GM23338 (cell line): Measurements from ENCODE around the gene STK39. TPM values are rescaled to one million over a fixed set of nuclear protein-coding genes. Genes with fewer than 3 reads are reported as not detected.

Experiments used
- ATAC-seq: fragments of 200-7000 bp; cut with Tn5 transposase; 3 replicates; pipeline ENCODE4 v1.9.1; 2020
- DNase-seq: peaks from one replicate; pipeline ENCODE4 v3.0.0-alpha.2; 2015; ENCODE audit warnings: low spot score
- H2AFZ ChIP-seq: fragments of 200-600 bp; sonication (generic); 2 replicates; pipeline ENCODE4 v1.8.0; 2016; ENCODE audit warnings: antibody characterized with exemption, mild to moderate bottlenecking, moderate library complexity
- H3F3A ChIP-seq: fragments of 200-600 bp; sonication (generic); replicated peaks from 2 replicates; pipeline ENCODE4 v1.8.0; 2017; ENCODE audit warnings: antibody characterized with exemption, mixed run types, low read depth
- H3K27ac ChIP-seq: fragments of 200-600 bp; sonication (generic); 2 replicates; pipeline ENCODE4 v1.6.1; 2016; ENCODE audit warnings: low read depth
- H3K27me3 ChIP-seq: fragments of 200-600 bp; sonication (generic); 2 replicates; pipeline ENCODE4 v1.8.0; 2016; ENCODE audit warnings: mild to moderate bottlenecking, mixed run types, moderate library complexity; ENCODE audit not compliant: insufficient read depth
- H3K36me3 ChIP-seq: fragments of 200-600 bp; sonication (generic); 2 replicates; pipeline ENCODE4 v1.8.0; 2016; ENCODE audit warnings: mild to moderate bottlenecking; ENCODE audit not compliant: insufficient read depth
- H3K4me1 ChIP-seq: fragments of 200-600 bp; sonication (generic); 2 replicates; pipeline ENCODE4 v1.8.0; 2016; ENCODE audit warnings: mild to moderate bottlenecking, moderate library complexity; ENCODE audit not compliant: insufficient read depth
- H3K4me2 ChIP-seq: fragments of 200-600 bp; sonication (generic); 2 replicates; pipeline ENCODE4 v1.7.1; 2017; ENCODE audit warnings: mixed run types
- H3K4me3 ChIP-seq: fragments of 200-600 bp; sonication (generic); 2 replicates; pipeline ENCODE4 v1.6.1; 2016; ENCODE audit warnings: mixed run types
- H3K79me2 ChIP-seq: fragments of 200-600 bp; sonication (generic); replicated peaks from 2 replicates; pipeline ENCODE4 v1.8.0; 2017; ENCODE audit warnings: mild to moderate bottlenecking; ENCODE audit not compliant: insufficient read depth
- H3K9me2 ChIP-seq: fragments of 200-600 bp; sonication (generic); 2 replicates; pipeline ENCODE4 v1.8.0; 2017; ENCODE audit not compliant: insufficient read depth
- H4K20me1 ChIP-seq: fragments of 200-600 bp; sonication (generic); replicated peaks from 2 replicates; pipeline ENCODE4 v1.8.0; 2017; ENCODE audit warnings: mild to moderate bottlenecking; ENCODE audit not compliant: insufficient read depth
- H3K27ac Mint-ChIP-seq: 2 replicates; pipeline ENCODE4 v1.8.0; 2020; ENCODE audit warnings: inconsistent platforms, mild to moderate bottlenecking, moderate library complexity, mixed read lengths
- H3K27me3 Mint-ChIP-seq: 3 replicates; pipeline ENCODE4 v1.8.0; 2022; ENCODE audit warnings: low read depth, mild to moderate bottlenecking, moderate library complexity, mixed read lengths, inconsistent platforms; ENCODE audit not compliant: insufficient read depth, poor library complexity
- H3K36me3 Mint-ChIP-seq: 3 replicates; pipeline ENCODE4 v1.8.0; 2021; ENCODE audit warnings: low read depth, mild to moderate bottlenecking, inconsistent platforms, moderate library complexity, mixed read lengths
- H3K4me1 Mint-ChIP-seq: 3 replicates; pipeline ENCODE4 v1.8.0; 2020; ENCODE audit warnings: mild to moderate bottlenecking, inconsistent platforms, mixed read lengths
- H3K4me3 Mint-ChIP-seq: 3 replicates; pipeline ENCODE4 v1.8.0; 2021; ENCODE audit warnings: moderate library complexity, mild to moderate bottlenecking, inconsistent platforms, mixed read lengths
- H3K9me3 Mint-ChIP-seq: 3 replicates; pipeline ENCODE4 v1.8.0; 2020; ENCODE audit warnings: moderate library complexity, mild to moderate bottlenecking, inconsistent platforms, mixed read lengths
- CREB1 ChIP-seq: fragments of 250-450 bp; sonication (Bioruptor Pico); IDR thresholded peaks from 2 replicates; pipeline ENCODE4 v1.5.0; 2020; ENCODE audit warnings: low read depth, mild to moderate bottlenecking, moderate library complexity
- CTCF ChIP-seq, 2 experiments: fragments of 200-600 bp in 1 of 2; sonication (generic) in 1 of 2; conservative IDR thresholded peaks; 2 replicates each; pipeline versions ENCODE4 v1.5.1 to v1.6.1; 2016 to 2017; ENCODE audit warnings: antibody characterized with exemption in 2 of 2, low read depth in 2 of 2, mild to moderate bottlenecking in 2 of 2, moderate library complexity in 1 of 2
- ETS1 ChIP-seq: IDR thresholded peaks from 2 replicates; pipeline ENCODE4 v1.6.1; 2016; ENCODE audit warnings: antibody characterized with exemption
- EZH2 ChIP-seq: fragments of 200-600 bp; sonication (generic); IDR thresholded peaks from one replicate; pipeline ENCODE4 v1.8.0; 2017; ENCODE audit warnings: antibody characterized with exemption, mild to moderate bottlenecking, low read depth; ENCODE audit not compliant: unreplicated experiment
- EZH2phosphoT487 ChIP-seq: fragments of 200-600 bp; sonication (generic); IDR thresholded peaks from one replicate; pipeline ENCODE4 v1.8.1; 2018; ENCODE audit warnings: antibody characterized with exemption; ENCODE audit not compliant: unreplicated experiment
- JUNB ChIP-seq: IDR thresholded peaks from one replicate; pipeline ENCODE4 v1.6.1; 2016; ENCODE audit warnings: antibody characterized with exemption; ENCODE audit not compliant: unreplicated experiment
- NANOG ChIP-seq: IDR thresholded peaks from 2 replicates; pipeline ENCODE4 v1.6.1; 2016; ENCODE audit warnings: antibody characterized with exemption, borderline replicate concordance
- POLR2AphosphoS5 ChIP-seq: IDR thresholded peaks from 2 replicates; pipeline ENCODE4 v1.6.1; 2016; ENCODE audit warnings: antibody characterized with exemption, low read depth
- STAT1 ChIP-seq: IDR thresholded peaks from one replicate; pipeline ENCODE4 v1.6.1; 2016; ENCODE audit warnings: antibody characterized with exemption; ENCODE audit not compliant: unreplicated experiment
- ZNF114 ChIP-seq: fragments of 250-450 bp; sonication (Bioruptor Pico); IDR thresholded peaks from 2 replicates; pipeline ENCODE4 v1.5.0; 2020; ENCODE audit warnings: mild to moderate bottlenecking, moderate library complexity
- ZNF331 ChIP-seq: fragments of 250-450 bp; sonication (Bioruptor Pico); IDR thresholded peaks from 2 replicates; pipeline ENCODE4 v1.5.0; 2020; ENCODE audit warnings: low read depth, mild to moderate bottlenecking, moderate library complexity
- polyA plus RNA-seq: library from polyadenylated mRNA; unstranded; fragments of >200 nt; fragmentation: Nextera tagmentation; extraction: Ambion mirVana; gene quantifications from 2 replicates; pipeline ENCODE4 v1.2.1, GENCODE V29; 2016
- total RNA-seq: library from RNA; depleted of rRNA; stranded (reverse); fragments of >200 nt; shearing (Covaris generic); gene quantifications from 2 replicates; pipeline ENCODE4 v1.2.3, GENCODE V29; 2014
- TF ChIP-seq, protein P1 (sequence below): fragments of 250-450 bp; sonication (Bioruptor Pico); IDR thresholded peaks from 2 replicates; pipeline ENCODE4 v1.5.0; 2020; ENCODE audit warnings: mild to moderate bottlenecking, moderate library complexity
- TF ChIP-seq, protein P2 (sequence below): IDR thresholded peaks from one replicate; pipeline ENCODE4 v1.6.1; 2018; ENCODE audit warnings: antibody characterized with exemption; ENCODE audit not compliant: unreplicated experiment

STK39 gene
- total and polyA plus RNA-seq, 2 experiments from 2014 or later = 9.5 to 16.9 TPM

- Histone ChIP-seq H3K4me1 (peaks cover 57% of the 10 kb centered on the region), H3K36me3 (no peaks in the 10 kb centered on the region), H3K9me2 (peaks cover 5% of the 10 kb centered on the region; the same call in 1 of the 2 replicates), H3K27me3 (peaks cover 8% of the 10 kb centered on the region; the same call in 1 of the 2 replicates), H2AFZ (no peak overlapping the region), H4K20me1 (0 out of 2 replicates have a peak, but pooled peaks cover 8% of the 10 kb centered on the region), H3K4me3 (no peak overlapping the region), H3K4me2 (no peak overlapping the region; the same call in 1 of the 2 replicates), H3K27ac (no peak overlapping the region), H3K79me2 (peaks cover 19% of the 10 kb centered on the region), H3F3A (peaks cover 7% of the 10 kb centered on the region; the same call in 1 of the 2 replicates)
- Mint-ChIP-seq H3K27me3 (peaks cover 3% of the 10 kb centered on the region), H3K27ac (no peak overlapping the region), H3K4me3 (no peak overlapping the region), H3K36me3 (no peaks in the 10 kb centered on the region), H3K9me3 (no peaks in the 10 kb centered on the region), H3K4me1 (peaks cover 36% of the 10 kb centered on the region)
- no peak for DNase-seq
- ATAC-seq = no peak
- TF ChIP-seq JUNB = no peak
- TF ChIP-seq, protein P1, sequence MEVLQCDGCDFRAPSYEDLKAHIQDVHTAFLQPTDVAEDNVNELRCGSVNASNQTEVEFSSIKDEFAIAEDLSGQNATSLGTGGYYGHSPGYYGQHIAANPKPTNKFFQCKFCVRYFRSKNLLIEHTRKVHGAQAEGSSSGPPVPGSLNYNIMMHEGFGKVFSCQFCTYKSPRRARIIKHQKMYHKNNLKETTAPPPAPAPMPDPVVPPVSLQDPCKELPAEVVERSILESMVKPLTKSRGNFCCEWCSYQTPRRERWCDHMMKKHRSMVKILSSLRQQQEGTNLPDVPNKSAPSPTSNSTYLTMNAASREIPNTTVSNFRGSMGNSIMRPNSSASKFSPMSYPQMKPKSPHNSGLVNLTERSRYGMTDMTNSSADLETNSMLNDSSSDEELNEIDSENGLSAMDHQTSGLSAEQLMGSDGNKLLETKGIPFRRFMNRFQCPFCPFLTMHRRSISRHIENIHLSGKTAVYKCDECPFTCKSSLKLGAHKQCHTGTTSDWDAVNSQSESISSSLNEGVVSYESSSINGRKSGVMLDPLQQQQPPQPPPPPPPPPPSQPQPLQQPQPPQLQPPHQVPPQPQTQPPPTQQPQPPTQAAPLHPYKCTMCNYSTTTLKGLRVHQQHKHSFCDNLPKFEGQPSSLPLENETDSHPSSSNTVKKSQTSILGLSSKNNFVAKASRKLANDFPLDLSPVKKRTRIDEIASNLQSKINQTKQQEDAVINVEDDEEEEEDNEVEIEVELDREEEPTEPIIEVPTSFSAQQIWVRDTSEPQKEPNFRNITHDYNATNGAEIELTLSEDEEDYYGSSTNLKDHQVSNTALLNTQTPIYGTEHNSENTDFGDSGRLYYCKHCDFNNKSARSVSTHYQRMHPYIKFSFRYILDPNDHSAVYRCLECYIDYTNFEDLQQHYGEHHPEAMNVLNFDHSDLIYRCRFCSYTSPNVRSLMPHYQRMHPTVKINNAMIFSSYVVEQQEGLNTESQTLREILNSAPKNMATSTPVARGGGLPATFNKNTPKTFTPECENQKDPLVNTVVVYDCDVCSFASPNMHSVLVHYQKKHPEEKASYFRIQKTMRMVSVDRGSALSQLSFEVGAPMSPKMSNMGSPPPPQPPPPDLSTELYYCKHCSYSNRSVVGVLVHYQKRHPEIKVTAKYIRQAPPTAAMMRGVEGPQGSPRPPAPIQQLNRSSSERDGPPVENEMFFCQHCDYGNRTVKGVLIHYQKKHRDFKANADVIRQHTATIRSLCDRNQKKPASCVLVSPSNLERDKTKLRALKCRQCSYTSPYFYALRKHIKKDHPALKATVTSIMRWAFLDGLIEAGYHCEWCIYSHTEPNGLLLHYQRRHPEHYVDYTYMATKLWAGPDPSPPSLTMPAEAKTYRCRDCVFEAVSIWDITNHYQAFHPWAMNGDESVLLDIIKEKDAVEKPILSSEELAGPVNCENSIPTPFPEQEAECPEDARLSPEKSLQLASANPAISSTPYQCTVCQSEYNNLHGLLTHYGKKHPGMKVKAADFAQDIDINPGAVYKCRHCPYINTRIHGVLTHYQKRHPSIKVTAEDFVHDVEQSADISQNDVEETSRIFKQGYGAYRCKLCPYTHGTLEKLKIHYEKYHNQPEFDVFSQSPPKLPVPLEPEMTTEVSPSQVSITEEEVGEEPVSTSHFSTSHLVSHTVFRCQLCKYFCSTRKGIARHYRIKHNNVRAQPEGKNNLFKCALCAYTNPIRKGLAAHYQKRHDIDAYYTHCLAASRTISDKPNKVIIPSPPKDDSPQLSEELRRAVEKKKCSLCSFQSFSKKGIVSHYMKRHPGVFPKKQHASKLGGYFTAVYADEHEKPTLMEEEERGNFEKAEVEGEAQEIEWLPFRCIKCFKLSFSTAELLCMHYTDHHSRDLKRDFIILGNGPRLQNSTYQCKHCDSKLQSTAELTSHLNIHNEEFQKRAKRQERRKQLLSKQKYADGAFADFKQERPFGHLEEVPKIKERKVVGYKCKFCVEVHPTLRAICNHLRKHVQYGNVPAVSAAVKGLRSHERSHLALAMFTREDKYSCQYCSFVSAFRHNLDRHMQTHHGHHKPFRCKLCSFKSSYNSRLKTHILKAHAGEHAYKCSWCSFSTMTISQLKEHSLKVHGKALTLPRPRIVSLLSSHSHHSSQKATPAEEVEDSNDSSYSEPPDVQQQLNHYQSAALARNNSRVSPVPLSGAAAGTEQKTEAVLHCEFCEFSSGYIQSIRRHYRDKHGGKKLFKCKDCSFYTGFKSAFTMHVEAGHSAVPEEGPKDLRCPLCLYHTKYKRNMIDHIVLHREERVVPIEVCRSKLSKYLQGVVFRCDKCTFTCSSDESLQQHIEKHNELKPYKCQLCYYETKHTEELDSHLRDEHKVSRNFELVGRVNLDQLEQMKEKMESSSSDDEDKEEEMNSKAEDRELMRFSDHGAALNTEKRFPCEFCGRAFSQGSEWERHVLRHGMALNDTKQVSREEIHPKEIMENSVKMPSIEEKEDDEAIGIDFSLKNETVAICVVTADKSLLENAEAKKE (CRISPR knock-in tag) = no peak
- TF ChIP-seq CTCF (conservative IDR thresholded peaks at IDR 0.05; ENCODE audit: low read depth in 2 of 2) = no peak
- TF ChIP-seq CREB1 (CRISPR knock-in tag) = no peak
- no peak for TF ChIP-seq EZH2phosphoT487
- TF ChIP-seq STAT1 = no peak
- no peak for TF ChIP-seq EZH2
- TF ChIP-seq POLR2AphosphoS5 = no peak
- no peak for TF ChIP-seq ZNF114 (CRISPR knock-in tag)
- no peak for TF ChIP-seq ZNF331
- TF ChIP-seq NANOG = no peak
- TF ChIP-seq ETS1 = no peak
- TF ChIP-seq, protein P2, sequence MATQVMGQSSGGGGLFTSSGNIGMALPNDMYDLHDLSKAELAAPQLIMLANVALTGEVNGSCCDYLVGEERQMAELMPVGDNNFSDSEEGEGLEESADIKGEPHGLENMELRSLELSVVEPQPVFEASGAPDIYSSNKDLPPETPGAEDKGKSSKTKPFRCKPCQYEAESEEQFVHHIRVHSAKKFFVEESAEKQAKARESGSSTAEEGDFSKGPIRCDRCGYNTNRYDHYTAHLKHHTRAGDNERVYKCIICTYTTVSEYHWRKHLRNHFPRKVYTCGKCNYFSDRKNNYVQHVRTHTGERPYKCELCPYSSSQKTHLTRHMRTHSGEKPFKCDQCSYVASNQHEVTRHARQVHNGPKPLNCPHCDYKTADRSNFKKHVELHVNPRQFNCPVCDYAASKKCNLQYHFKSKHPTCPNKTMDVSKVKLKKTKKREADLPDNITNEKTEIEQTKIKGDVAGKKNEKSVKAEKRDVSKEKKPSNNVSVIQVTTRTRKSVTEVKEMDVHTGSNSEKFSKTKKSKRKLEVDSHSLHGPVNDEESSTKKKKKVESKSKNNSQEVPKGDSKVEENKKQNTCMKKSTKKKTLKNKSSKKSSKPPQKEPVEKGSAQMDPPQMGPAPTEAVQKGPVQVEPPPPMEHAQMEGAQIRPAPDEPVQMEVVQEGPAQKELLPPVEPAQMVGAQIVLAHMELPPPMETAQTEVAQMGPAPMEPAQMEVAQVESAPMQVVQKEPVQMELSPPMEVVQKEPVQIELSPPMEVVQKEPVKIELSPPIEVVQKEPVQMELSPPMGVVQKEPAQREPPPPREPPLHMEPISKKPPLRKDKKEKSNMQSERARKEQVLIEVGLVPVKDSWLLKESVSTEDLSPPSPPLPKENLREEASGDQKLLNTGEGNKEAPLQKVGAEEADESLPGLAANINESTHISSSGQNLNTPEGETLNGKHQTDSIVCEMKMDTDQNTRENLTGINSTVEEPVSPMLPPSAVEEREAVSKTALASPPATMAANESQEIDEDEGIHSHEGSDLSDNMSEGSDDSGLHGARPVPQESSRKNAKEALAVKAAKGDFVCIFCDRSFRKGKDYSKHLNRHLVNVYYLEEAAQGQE = no peak
Observed at GRCh38 chr2:168244318-168244717, 3.1 kb downstream of the STK39 start.
